KMS-11 (cell line): ENCODE results near the gene FMNL2.

ENCODE experiments used
- H2AFZ ChIP-seq: fragments of 200-600 bp; sonication (generic); 2 replicates; pipeline ENCODE4 v1.6.1; 2016; ENCODE audit warnings: antibody characterized with exemption, mixed run types, low read depth
- H3K27ac ChIP-seq: fragments of 200-600 bp; sonication (generic); 2 replicates; pipeline ENCODE4 v1.6.1; 2016; ENCODE audit warnings: mild to moderate bottlenecking, mixed run types
- H3K27me3 ChIP-seq: fragments of 200-600 bp; sonication (generic); 2 replicates; pipeline ENCODE4 v1.6.1; 2017; ENCODE audit warnings: mild to moderate bottlenecking, low read depth, mixed run types, moderate library complexity; ENCODE audit not compliant: insufficient read depth
- H3K36me3 ChIP-seq: fragments of 200-600 bp; sonication (generic); 2 replicates; pipeline ENCODE4 v1.6.1; 2017; ENCODE audit warnings: mild to moderate bottlenecking, mixed run types; ENCODE audit not compliant: insufficient read depth
- H3K4me1 ChIP-seq: fragments of 200-600 bp; sonication (generic); 2 replicates; pipeline ENCODE4 v1.6.1; 2016; ENCODE audit warnings: mild to moderate bottlenecking, low read depth, mixed run types; ENCODE audit not compliant: poor library complexity, severe bottlenecking
- H3K4me2 ChIP-seq: fragments of 200-600 bp; sonication (generic); 2 replicates; pipeline ENCODE4 v1.7.0; 2016; ENCODE audit warnings: mild to moderate bottlenecking, mixed run types
- H3K4me3 ChIP-seq: fragments of 200-600 bp; sonication (generic); IDR thresholded peaks from 2 replicates; pipeline ENCODE4 v1.6.1; 2017; ENCODE audit warnings: low read depth, low read length, mixed read lengths; ENCODE audit not compliant: insufficient read depth
- H3K79me2 ChIP-seq: fragments of 200-600 bp; sonication (generic); 2 replicates; pipeline ENCODE4 v1.6.1; 2016; ENCODE audit warnings: low read depth, mixed run types; ENCODE audit not compliant: insufficient read depth
- H3K9ac ChIP-seq: fragments of 200-600 bp; sonication (generic); 2 replicates; pipeline ENCODE4 v1.6.1; 2016; ENCODE audit warnings: mild to moderate bottlenecking, mixed run types
- H4K20me1 ChIP-seq: fragments of 200-600 bp; sonication (generic); 2 replicates; pipeline ENCODE4 v1.6.1; 2016; ENCODE audit warnings: mild to moderate bottlenecking, mixed run types; ENCODE audit not compliant: insufficient read depth
- TF ChIP-seq, protein P1 (sequence below): fragments of 200-600 bp; sonication (generic); conservative IDR thresholded peaks from 2 replicates; pipeline ENCODE4 v1.6.1; 2017; ENCODE audit warnings: low read depth, mild to moderate bottlenecking, antibody characterized with exemption, low read length, moderate library complexity, mixed read lengths

The FMNL2 gene

DNA sequence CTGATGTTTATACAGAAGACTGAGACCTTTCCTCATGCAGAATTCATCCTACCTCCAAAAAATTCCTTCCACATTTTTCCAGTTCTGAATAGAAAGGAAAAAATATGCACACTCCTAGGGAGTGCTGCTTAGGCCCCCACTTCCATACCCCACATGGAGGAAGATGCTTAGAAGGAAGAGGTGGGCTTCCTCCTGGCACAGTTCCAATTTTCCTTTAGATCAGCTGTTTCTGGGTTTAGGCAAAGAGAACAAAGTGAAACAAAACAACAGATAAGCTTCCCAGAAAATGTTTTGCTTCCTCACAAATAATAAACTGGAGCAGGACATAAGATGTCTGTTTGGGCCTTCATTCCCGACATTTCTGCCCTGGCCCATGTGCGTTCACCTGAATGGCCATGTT, 209.7 kb downstream of the FMNL2 start:
- Histone ChIP-seq H4K20me1 (no peaks in the 10 kb centered on the region), H3K27ac (no peak overlapping the region), H2AFZ (no peak overlapping the region), H3K4me1 (no peaks in the 10 kb centered on the region), H3K27me3 (no peaks in the 10 kb centered on the region), H3K4me2 (no peak overlapping the region), H3K4me3 (no peak overlapping the region), H3K79me2 (no peaks in the 10 kb centered on the region), H3K9ac (no peak overlapping the region), H3K36me3 (no peaks in the 10 kb centered on the region)
- TF ChIP-seq, protein P1, sequence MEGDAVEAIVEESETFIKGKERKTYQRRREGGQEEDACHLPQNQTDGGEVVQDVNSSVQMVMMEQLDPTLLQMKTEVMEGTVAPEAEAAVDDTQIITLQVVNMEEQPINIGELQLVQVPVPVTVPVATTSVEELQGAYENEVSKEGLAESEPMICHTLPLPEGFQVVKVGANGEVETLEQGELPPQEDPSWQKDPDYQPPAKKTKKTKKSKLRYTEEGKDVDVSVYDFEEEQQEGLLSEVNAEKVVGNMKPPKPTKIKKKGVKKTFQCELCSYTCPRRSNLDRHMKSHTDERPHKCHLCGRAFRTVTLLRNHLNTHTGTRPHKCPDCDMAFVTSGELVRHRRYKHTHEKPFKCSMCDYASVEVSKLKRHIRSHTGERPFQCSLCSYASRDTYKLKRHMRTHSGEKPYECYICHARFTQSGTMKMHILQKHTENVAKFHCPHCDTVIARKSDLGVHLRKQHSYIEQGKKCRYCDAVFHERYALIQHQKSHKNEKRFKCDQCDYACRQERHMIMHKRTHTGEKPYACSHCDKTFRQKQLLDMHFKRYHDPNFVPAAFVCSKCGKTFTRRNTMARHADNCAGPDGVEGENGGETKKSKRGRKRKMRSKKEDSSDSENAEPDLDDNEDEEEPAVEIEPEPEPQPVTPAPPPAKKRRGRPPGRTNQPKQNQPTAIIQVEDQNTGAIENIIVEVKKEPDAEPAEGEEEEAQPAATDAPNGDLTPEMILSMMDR = no peak

DNA sequence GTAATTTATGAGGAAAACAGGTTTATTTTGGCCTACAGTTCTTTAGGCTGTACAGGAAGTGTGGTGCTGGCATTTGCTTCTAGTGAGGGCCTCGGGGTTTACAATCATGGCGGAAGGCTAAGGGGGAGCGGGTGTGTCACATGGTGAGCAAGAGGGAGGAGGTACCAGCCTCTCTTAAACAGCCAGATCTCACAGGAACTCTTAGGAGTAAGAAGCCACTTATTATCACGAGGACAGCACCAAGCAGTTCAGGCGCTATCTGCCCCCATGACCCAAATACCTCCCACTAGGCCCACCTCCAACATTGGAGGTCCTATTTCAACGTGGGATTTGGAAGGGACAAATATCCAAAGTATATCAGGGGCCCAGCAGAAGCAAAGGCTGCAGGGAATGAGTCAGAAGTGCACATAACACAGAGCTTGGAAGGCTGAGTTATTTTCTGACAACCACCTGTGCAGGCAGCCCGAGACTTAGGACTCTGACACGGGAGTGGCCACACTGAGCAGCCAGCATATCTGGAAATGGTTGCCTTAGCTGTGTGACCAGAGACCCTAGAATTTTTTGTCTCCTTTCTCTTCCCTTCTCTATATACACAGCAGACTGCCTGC, 211.4 kb downstream of the FMNL2 start:
- Histone ChIP-seq H3K36me3 (no peaks in the 10 kb centered on the region), H3K79me2 (no peaks in the 10 kb centered on the region), H3K27me3 (no peaks in the 10 kb centered on the region), H4K20me1 (no peaks in the 10 kb centered on the region), H3K27ac (no peak overlapping the region), H2AFZ (no peak overlapping the region), H3K4me1 (no peaks in the 10 kb centered on the region), H3K4me2 (no peak overlapping the region), H3K9ac (no peak overlapping the region), H3K4me3 (no peak overlapping the region)
- TF ChIP-seq, protein P1 = no peak

DNA sequence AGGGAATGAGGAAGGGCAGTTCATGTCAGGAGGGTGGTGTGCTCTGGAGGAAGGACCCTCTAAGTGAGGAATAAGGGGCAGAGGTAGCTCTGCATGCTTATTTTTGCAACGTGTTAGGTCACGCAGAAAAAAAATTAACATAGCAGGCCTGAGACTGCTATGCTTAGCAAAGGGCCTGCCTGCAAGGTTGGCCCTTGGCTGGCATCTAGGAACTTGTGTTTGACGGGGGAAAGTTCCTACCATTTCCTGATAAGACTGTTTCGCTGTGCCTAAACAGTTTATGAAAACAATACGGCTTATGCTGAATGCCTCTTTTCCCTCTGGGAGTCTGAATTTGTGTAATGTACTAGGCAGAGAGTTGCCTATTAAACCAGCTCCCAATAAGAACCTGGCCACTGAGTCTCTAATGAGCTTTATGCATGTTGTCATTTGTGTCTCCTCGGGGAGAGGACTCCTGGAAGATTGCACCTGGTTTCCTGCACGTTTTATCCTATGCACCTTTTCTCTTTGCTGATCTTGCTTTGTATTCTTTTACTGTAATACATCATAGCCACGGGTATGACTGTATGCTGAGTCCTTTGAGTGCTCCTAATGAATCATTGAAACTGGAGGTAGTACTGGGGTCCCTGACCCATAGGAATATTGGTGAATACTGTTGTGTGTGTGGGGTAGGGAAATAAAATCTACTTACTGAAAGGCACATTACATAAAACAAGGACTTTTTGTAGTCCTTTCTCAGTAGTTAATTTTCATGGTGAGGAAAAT, 213.3 kb downstream of the FMNL2 start:
- TF ChIP-seq, protein P1 = no peak
- H4K20me1 ChIP-seq = no peaks in the 10 kb centered on the region
- H3K27me3 ChIP-seq = no peaks in the 10 kb centered on the region
- H2AFZ ChIP-seq = no peak overlapping the region
- H3K79me2 ChIP-seq = no peaks in the 10 kb centered on the region
- H3K4me1 ChIP-seq = peaks cover 7% of the 10 kb centered on the region
- H3K4me2 ChIP-seq = no peak overlapping the region
- H3K4me3 ChIP-seq = no peak overlapping the region
- H3K27ac ChIP-seq = no peak overlapping the region
- H3K9ac ChIP-seq = no peak overlapping the region
- no peaks in the 10 kb centered on the region for H3K36me3 ChIP-seq

DNA sequence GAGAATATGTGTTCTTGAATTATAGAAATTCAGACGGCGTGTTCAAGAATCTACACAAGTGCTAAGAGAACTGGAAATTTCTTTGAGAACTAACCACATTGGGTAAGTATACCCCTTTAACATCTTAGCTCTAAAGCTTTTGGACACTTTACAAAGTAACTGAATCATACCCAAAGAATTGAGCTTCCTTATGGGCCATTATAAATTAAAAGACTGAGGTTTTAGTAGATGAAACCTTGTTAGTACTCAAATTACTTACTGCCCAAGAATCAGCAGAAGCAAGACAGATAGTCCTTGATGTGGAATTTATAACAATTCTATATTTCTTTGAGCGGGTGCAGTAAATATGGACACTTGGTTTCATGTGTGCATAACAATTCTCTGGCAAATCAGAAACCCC, 214.0 kb downstream of the FMNL2 start:
- peaks cover 7% of the 10 kb centered on the region for H3K4me1 ChIP-seq
- H3K27ac ChIP-seq = no peak overlapping the region
- H3K9ac ChIP-seq = no peak overlapping the region
- H3K36me3 ChIP-seq = no peaks in the 10 kb centered on the region
- H2AFZ ChIP-seq = no peak overlapping the region
- H3K4me3 ChIP-seq = no peak overlapping the region
- no peaks in the 10 kb centered on the region for H4K20me1 ChIP-seq
- no peak overlapping the region for H3K4me2 ChIP-seq
- no peaks in the 10 kb centered on the region for H3K79me2 ChIP-seq
- TF ChIP-seq, protein P1 = no peak
- no peaks in the 10 kb centered on the region for H3K27me3 ChIP-seq
